GF-D8 (cell line): Measurements from ENCODE around the gene CTXN3.

ENCODE experiments used
- DNase-seq: peaks from one replicate; lab custom pipeline; 2025; lab: John Stamatoyannopoulos, UW

Gene CTXN3

DNA sequence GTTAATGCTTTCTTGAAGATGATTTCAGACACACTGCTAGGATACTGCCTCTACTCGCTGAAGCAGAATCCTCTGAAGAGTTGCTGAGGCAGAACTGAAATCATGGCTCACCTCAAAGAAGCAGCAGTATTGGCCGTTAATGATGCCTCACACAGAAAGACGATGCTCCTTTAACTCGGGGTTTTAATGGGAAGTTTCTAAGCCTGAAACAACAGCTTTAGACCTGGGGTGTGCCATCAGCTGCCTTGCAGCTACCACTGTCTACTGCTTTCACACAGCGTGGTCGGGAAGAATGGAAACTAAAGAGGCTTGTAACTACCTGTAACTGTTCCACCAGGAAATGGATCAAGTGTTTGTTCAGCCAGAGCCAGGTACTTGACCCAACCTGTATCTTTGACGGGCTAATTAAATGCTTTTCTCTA, at the start of gene CTXN3:
Gene CTXN3, plus strand, starts transcription at position 65 of the 422 bp plus-strand sequence. CDS start 8,440 bp downstream, outside the sequence.
- DNase-seq: no peak

DNA sequence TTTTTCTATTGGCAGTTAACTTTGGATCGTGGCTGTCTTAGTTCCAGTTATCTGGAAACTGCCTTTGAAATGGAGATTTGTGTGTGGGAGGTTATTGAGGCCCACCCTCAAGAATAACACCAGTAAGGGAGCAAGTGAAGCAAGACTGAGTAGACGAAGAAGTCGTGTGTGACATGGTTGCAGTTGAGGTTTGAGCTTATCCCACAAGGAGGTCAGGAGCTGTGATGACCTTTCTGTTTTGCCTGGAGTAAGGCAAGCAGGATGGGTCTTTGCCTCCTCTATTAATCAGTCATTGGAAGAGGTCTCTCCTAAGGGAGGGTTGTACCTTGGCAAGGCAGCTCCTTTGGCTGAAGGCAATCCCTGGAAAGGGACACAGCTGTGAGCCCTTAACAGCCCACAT, 49.6 kb upstream of the CTXN3 start:
- DNase-seq: no peak

DNA sequence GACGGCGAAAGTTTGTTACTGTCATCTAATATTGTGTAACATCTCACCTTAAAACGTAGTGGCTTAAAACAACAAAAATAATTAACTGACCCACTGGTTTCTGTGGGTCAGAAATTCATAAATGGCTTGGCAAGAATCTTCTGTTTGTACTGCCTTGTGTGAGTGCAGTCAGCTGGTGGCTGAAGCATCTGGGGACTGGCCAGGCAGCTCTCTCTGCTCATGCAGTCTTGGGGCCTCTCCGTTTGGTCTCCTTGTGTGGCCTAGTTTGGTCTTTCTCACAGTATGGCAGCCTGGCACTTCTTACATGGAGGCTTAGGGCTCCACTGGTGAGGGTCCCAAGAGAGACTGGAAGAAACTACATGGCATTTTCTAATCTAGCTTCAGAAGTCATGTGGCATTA, 49.0 kb upstream of the CTXN3 start:
- no peak for DNase-seq

DNA sequence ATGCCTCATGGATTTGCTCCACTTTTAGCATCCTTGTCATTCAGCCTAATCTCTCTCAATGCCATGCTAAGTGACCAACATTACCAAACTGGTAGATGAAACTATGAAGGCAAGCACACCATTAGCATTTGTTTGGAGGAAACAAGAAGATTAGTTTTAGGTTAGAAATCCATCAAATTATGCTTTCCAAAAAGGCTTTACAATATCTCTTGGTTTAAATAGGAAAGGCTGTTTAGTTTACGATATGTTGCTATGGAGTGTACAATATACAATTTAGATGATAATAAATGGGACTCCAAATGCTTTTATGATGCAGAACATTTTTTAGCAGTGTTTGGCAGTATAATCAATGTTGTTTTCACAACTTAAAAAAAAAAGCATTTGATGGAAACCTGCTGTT, 47.8 kb upstream of the CTXN3 start:
- DNase-seq: no peak

DNA sequence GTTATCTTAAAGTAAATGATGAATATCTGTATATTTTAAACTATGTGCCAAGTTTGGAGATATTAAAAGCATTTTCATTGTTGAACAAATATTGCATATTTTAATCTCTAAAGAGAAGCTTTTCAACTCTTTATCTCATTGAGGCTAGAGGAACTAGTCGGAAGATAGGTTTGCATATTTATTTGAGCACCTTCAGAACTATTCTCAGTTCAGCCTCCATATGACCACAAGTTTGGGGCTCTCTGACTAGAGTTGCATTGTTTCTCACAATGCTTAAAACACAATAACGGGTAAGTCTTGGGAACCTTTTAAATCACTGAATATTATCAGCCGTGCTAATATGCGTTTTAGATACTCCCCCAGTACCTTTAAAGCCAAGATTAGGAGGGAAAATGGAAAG, 47.3 kb upstream of the CTXN3 start:
- DNase-seq: no peak

DNA sequence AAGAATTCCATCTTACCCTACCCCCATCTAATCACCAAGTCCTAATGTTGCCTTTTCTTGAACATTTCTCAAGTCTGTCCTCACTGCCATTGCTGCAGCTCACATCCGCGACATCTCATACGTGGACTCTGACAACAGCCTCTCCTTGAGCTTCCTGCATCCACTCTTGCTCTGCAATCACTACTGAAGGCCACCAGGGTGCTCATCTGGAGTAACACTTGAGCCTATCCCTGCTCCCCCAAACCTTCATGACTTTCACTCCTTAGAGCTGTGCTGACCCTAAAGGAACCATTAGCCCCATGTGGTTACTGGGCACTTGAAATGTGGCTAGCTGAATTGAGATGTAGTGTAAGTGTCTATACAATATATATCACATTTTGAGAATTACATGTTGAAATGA, 46.4 kb upstream of the CTXN3 start:
- DNase-seq: no peak

DNA sequence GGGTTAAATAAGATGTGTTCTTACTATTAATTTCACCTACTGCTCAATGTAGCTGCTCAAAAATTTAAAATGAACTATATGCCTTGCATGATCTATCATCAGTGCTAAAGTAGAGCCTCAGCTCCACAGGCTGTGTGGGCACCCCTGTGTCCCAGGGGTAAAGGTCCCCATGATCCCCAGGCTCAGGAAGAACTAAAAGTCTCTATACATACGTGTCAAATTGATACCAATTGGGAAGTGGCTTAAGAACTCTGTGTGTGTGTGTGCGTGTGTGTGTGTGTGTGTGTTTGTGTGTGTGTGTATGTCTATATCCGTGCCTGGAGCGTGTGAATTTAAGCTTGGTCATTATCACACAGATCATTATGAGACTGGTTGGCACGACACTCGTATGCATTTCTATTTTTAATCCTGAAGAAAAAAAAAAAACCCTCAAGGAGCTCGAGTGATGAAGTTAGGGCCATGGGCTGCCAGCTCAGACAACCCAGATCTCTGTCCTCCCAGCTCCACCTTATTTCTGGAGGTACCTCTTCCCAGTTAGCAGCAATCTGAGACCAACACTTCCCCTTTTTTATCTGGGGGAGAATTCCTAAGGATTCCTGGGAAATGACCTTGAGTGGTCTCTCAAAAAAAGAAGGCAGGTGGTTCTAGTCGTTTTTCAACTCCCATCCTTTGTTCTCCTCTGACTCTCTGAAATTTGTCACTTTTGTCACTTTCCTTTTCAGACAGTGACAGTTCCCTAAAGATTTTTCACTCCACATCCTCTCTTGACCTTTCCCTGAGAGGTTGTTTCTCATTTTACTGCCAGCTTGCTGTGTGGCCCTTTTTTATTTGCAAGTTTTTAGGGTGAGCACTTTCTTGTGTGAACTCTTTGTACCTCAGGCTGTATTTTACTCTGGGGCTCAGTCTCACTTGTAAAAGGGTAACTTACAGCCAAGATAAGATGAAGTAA, 45.7 kb upstream of the CTXN3 start:
- no peak for DNase-seq

DNA sequence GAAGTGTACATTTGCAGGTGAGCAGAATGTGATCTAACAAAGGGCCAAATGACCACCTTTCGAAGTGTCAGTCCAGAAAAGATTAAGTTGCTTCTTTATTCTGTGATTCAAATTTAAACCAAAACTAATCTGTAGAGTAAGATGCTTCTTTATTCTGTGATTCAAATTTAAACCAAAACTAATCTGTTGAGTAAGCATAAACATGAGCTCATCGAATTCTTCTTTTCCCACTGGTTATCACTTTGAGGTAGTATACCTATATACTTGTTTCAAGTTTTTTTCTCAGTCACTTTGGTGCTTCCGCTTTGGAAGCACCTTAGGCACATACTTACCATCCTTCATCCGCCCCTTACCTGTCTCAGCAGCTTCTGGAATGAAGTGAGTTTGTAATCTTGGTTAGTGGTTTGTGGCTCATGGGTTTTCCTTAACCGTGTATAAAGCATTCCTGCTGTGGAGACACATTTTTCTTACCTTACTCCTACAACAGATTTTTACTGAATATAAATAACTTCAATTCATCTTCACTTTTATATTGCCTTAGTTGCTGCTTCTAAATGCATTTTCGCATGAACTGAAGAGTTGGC, 40.7 kb upstream of the CTXN3 start:
- no peak for DNase-seq

DNA sequence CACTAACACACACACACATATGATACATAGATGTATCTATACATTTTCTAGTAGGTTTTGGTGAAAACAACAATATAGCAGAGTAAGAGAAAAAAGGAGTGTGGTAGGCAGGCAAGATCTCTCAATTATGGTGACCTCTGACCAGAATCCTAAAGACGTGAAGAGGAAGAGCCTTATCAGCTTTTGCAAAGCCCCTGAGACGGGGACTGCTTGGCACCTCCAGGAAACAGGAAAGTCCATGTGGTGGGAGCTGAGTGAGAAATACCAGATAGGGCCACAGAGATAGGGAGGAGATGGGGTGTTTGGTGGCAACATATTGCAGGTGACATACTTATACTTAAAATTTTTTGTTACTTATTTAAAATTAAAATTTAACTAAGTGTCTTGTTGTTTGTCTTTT, 39.9 kb upstream of the CTXN3 start:
- no peak for DNase-seq

DNA sequence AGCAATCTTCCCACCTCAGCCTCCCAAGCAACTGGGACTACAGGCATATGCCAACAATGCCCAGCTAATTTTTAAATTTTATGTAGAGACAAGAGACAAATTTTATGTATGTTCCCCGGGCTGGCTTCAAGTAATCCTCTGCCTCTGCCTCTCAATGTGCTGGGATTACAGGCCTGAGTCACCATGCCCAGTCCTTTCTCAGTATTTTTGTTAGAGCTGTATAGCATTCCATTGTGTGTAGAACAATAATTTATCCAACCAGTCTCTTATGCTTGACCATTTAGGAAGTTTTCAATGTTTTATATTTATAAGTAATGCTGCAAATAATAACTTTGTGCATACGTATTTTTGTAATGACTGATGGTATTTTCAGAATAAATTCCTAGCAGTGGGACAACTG, 38.9 kb upstream of the CTXN3 start:
- no peak for DNase-seq

DNA sequence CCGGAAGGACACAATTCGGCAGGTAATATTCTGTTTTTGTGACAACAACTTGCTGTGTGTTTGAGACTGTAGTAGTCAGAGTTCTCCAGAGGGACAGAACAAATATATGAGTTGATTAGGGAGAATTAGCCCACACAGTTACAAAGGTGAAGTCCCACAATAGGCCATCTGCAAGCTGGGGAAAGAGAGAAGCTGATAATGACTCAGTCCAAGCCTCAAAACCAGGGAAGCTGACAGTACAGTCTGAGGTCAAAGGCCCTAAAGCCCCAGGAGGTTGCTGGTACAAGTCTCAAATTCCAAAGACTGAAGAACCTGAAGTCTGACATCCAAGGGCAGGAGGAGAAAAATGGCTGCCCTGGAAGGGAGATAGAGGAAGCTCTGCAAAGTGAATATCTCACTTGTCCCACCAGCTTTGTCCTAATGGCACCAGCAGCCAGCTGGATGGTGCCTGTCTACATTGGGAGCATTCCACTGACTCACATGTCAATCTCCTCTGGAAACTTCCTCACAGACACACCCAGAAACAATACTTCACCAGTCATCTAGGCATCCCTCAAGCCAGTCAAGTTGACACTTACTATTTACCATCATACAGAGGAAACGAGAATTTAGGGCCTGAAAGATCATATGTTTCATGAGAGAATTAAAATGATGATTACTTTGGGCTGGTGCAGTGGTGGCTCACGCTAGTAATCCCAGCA, 36.3 kb upstream of the CTXN3 start:
- DNase-seq: no peak

DNA sequence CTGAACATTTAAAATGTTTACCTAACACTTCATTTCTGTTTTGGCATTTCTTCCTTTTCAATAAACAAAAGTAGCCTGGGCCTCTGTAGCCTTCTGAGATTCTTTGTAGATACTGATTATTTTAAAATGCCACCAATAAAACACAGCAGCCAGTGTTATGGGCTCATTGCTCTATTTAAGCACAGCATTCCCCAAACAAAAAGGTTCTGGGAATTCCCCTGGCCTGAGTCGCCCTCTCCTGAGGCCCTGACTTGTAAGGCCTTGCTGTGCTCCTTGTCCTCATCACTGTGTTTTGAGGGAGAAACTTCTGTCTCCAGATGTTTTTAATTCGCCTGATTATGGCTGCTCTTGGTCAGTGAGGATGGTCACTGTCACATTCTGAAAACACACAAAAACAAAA, 33.0 kb upstream of the CTXN3 start:
- no peak for DNase-seq

DNA sequence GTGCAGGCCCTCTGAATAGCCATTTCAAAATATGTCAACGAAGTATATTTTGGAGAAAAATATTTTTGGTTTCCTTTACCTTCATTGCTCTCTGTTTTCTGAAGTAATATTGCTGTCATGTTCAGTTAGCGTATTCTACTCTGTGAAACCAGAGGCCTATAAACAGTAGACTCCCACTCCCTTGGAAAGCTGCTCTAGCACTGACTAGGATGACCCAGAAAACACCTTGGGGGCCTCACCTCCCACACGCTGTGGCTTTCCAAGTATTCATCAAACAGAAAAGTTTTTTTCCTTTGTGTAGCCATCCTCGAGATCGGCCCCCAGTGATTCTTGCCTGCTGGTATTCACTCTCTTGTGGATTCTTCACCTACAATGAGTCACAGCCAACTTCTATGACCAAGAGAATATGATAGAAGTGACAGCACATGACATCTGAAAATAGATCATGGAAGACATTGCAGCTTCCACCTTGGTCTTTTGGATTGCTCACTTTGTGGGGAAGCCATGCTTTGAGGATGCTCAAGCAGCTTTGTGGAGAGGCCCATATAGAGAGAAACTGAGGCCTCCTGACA, 28.9 kb upstream of the CTXN3 start:
- DNase-seq: no peak

DNA sequence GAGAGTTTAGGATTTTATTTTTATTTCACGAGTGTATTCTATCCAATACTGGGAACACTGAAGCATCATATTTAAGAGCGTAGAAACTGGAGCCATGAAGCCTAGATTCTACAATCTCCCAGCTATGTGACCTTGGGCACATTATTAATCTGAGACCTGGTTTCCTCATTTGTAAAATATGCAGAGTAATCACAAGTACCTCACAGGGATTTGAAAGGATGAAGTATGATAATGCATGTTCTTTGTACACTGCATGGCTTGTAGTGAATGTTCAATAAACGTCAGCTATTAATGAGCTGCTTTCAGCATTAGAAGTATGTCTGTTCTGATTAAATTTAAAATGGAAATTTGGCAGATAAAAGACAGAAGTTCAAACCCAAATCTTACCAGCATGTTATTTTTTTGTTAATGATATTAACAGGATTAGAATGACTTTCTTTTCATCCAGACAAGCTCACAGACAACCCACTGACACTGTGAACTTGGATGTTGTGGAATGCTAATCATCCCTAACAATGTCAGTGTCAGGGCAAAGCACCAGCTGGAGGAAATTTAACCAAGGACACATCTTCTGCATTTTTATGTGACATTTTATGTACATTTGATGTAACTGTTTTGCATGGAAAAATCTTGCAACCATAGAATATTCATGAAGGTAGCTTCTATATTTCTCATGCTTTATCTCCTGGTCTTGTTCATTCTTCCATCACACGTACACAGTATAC, 27.1 kb upstream of the CTXN3 start:
- no peak for DNase-seq

DNA sequence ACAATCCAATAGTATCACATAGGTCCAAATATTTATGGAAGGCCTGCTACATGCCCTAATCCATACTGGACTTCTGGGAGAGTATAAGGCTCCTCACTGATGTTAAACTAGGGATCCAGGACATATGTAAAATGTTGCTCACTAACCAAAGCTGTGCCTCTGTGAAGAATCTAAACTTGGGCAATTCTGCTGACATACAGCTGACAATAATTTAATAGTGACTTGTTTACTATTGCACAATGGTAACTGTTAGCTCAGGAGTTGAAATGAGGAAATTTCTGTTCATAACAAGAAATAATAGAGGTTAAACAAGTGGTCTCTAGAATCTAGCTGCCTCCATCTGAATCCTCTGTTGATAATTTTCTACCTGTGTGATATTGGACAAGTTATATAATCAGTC, 14.9 kb upstream of the CTXN3 start:
- DNase-seq: no peak

DNA sequence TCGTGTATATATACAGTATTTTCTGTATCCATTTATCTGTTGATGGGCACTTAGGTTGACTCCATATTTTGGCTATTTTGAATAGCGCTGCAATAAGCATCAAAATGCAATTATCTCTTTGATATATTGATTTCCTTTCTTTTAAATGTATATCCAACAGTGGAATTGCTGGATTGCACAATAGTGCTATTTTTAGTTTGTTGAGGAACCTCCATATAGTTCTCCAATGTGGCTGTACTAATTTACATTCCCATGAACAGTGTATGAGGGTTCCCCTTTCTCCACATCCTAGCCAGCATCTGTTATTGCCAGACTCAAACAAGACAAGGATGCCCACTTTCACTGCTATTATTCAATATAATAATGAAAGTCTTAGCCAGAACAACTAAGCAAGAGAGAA, 9.1 kb upstream of the CTXN3 start:
- no peak for DNase-seq

DNA sequence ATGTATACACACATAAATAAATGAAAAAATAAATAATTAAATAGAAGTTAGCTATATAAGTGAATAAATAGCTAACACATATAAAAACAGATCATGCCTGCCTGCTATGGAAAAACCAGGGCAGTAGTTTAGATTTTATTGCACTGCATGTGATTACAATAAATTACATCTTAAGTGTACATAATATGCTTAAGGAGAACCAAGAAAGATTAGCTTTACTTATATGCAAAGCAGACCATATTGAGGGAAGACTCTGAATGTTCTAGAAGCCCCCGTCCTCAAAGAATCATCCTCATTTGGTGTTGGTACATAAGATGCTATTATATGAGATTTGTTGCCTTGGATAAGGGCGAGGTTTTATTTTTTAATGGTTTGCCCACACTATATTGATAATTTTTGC, 5.9 kb upstream of the CTXN3 start:
- no peak for DNase-seq

DNA sequence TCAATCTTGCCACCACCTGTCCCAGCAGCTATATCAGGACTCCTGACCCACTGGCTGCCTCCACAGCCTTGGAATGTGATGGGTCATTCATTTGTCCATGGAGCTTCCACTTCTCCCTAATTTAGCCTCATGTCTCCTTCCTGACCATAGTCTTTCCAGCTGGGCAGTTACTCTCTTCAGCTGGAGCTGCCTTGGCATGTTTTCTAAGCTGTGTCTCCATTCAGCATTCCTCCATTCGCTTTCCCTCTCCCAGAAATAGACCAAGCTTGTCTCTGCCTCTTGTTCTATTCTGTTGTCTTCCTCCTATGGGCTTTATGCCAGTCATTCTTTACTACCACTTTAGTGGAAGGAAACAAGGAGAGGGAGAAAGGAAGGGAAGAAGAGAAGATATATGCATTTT, 5.3 kb upstream of the CTXN3 start:
- no peak for DNase-seq

DNA sequence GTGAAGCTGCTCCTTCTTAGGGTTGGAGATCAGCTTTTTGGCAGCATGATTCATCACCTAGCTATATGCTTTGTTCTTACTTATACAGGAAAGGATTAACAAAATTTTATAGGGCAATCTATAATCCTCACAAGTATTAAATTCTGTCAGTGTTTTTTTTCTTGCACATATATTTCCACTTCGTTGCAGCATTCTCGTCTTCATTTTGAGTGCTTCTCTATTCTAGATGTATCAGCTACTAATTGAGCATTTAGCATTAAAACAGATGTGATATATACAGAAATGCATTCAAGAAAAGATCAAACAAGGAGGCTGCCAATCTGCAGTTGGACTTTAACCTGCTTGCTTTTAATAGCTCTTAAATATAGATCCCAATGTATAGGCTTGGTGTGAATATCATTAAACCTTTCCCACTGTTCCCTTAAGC, 3.6 kb upstream of the CTXN3 start:
- no peak for DNase-seq

DNA sequence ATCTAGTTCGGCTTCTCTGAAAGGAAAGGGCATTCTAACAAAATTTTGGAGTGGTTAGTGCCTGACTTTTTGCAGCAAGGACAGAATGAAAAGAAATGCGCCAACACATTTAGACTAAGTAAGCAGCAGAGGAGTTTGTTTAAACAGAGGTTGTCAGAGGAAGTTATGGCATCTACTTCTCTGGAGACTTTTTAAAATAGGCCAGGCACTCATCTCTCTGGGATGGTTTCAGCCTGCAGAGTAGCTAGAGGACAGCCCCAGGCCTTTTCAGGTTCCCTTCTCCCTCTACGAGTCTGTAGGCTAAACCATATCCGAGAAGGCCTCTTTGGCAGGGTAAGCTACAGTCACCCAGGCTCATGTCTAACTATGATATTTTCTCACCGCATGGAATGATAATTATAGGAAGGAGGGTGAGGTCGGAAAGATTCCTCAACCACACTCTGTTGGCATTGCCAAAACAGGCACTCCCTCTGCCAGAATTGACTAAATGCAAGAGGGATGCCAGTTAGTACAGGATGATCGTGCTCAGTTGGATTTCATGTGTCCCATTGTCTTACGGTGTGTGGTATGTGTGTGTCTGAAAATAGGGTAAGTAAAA, 1.4 kb upstream of the CTXN3 start:
- no peak for DNase-seq

DNA sequence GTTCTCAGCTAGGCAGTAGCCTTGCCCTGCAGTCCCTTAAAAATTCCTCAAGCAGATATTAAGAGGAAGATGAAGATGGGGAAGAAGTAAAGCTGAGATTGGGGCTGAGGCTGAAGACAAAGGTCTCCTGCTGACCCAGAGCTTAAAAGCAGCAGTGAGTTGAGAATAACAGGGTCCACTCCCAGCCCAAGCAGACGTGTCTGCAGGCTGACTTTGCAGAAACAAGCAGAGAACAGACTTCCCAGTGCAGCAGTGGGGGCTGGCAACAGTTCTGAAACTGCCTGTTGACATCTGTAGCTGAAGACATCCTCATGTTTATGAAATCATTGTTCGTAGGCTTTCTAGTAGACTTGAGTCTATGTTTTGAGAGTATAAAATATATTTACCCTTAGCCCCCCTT, 1.1 kb downstream of the CTXN3 start:
- no peak for DNase-seq

DNA sequence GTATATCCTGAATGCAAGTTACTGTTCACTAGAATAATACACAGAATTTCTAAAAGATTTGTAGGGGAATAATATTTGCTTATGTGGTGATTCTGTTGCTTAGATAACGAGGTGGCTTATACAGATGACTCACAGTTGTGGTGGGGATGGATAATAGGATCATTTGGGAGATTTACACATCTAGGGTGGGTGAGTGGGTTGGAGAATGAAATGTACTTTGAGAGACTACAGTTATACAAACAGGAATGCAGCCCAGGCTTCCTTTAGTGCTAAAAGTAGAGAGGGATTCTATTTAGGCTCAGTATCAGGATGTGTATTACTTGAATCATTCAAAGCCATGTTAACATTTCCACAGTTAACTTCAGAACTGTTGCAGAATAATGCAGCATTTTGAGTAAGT, 1.8 kb downstream of the CTXN3 start:
- DNase-seq: no peak
